LNCAP (cell line): ENCODE measurements around the gene SENP3.

Experiments used
- TF ChIP-seq, protein P1 (sequence below): fragments of 450-650 bp; IDR thresholded peaks from 2 replicates; pipeline ENCODE4 v1.5.1; 2017; ENCODE audit warnings: mild to moderate bottlenecking

SENP3 gene

DNA sequence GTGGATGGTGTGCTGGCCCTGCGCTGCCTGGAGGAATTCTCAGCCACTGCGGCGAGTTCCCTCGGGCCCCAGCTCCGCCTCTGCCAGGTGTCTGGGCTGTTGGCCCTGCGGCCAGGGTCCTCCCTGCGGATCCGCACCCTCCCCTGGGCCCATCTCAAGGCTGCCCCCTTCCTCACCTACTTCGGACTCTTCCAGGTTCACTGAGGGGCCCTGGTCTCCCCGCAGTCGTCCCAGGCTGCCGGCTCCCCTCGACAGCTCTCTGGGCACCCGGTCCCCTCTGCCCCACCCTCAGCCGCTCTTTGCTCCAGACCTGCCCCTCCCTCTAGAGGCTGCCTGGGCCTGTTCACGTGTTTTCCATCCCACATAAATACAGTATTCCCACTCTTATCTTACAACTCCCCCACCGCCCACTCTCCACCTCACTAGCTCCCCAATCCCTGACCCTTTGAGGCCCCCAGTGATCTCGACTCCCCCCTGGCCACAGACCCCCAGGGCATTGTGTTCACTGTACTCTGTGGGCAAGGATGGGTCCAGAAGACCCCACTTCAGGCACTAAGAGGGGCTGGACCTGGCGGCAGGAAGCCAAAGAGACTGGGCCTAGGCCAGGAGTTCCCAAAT, 4.5 kb upstream of the SENP3 start:
- TF ChIP-seq, protein P1, sequence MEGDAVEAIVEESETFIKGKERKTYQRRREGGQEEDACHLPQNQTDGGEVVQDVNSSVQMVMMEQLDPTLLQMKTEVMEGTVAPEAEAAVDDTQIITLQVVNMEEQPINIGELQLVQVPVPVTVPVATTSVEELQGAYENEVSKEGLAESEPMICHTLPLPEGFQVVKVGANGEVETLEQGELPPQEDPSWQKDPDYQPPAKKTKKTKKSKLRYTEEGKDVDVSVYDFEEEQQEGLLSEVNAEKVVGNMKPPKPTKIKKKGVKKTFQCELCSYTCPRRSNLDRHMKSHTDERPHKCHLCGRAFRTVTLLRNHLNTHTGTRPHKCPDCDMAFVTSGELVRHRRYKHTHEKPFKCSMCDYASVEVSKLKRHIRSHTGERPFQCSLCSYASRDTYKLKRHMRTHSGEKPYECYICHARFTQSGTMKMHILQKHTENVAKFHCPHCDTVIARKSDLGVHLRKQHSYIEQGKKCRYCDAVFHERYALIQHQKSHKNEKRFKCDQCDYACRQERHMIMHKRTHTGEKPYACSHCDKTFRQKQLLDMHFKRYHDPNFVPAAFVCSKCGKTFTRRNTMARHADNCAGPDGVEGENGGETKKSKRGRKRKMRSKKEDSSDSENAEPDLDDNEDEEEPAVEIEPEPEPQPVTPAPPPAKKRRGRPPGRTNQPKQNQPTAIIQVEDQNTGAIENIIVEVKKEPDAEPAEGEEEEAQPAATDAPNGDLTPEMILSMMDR = no peak

GRCh38 chr17:7557775-7558543, 3.8 kb upstream of the SENP3 start:
- TF ChIP-seq, protein P1 = no peak

GRCh38 chr17:7558544-7559319, 3.0 kb upstream of the SENP3 start, which contains the start of gene TNFSF13:
TSS of gene TNFSF13 (plus strand) at chr17:7558750. CDS start at chr17:7559040, 290 bp downstream.
- TF ChIP-seq, protein P1 = no peak

GRCh38 chr17:7559320-7560171, 2.2 kb upstream of the SENP3 start:
- TF ChIP-seq, protein P1 = no peak

DNA sequence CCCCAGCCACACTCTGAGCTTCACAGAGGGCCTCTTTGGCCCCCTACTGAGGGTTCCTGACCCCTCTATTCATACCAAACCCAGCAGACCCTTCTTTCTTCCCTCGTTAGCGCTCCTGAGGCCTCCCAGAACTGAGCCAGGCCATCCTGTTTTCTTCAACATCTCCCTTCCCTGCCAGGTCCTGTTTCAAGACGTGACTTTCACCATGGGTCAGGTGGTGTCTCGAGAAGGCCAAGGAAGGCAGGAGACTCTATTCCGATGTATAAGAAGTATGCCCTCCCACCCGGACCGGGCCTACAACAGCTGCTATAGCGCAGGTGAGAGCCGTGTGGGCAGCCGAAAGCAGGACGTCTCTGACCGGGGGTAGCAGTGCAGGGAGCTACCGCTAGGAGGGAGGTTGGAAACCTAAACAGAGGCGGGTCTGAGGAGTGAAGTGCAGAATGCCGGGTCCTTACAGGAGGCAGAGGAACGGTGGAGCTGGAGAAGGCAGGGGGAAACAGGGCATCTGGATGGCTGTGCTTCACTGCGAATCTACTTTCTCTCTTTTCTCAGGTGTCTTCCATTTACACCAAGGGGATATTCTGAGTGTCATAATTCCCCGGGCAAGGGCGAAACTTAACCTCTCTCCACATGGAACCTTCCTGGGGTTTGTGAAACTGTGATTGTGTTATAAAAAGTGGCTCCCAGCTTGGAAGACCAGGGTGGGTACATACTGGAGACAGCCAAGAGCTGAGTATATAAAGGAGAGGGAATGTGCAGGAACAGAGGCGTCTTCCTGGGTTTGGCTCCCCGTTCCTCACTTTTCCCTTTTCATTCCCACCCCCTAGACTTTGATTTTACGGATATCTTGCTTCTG, 1.3 kb upstream of the SENP3 start:
- TF ChIP-seq, protein P1 = peak; percentile 34; the same call in 1 of the 2 replicates

GRCh38 chr17:7561028-7561575, 617 bp upstream of the SENP3 start:
- TF ChIP-seq, protein P1 = peak; percentile 70
